Mucosa of gallbladder (tissue), 1 donor: ENCODE results near the gene CNIH3. TPM values are rescaled to one million over a fixed set of nuclear protein-coding genes. Genes with fewer than 3 reads are reported as not detected.

Source experiments
- DNase-seq: peaks from one replicate; pipeline ENCODE4 v3.0.0-alpha.2; 2020; ENCODE audit warnings: low spot score
- total RNA-seq: library from RNA; stranded (reverse); gene quantifications from one replicate; pipeline ENCODE4 v1.2.1, GENCODE V29; 2021
- donor health status: DM: no; HTN: no; CAD: no.

Gene CNIH3
- total RNA-seq, 1 donor from 2014 or later = 1.5 TPM

DNA sequence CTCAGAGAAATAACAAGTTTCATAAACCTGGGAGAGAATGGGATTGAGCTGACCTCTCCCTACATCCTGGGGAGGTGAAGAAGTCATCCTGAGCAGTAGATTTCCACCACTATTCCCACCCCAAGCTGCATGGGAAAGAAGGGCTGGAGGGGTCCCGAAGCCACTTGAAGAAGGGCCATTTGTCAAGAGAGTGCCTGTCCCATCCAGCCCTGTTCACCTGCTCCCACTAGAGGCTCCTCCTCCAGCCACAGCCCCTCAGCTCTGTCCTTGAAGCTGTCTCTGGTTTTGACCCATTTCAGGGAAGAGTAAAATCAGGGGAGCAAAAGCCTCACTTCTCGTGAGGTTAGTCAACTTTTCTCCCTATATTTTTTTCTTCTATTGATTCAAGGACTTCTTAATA, 157.5 kb downstream of the CNIH3 start:
- no peak for DNase-seq

DNA sequence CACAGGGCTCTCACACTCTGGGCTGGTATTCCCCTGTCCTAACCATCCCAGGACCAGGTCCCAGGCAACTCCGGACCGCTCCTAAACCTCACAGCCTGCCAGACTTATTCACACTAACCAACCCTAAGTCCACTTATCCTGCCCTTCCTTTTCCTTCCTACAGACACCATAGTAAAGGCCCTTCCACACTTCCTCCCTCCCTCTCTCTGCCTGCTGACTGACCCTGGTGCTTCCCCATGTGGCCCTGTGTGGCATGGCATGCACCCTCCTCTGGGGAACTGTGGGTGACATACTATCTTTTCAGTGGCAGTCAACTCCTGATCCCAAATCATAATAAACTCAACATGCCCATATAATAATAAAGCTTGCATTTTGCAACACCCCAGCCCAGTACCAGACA, 158.3 kb downstream of the CNIH3 start:
- no peak for DNase-seq

DNA sequence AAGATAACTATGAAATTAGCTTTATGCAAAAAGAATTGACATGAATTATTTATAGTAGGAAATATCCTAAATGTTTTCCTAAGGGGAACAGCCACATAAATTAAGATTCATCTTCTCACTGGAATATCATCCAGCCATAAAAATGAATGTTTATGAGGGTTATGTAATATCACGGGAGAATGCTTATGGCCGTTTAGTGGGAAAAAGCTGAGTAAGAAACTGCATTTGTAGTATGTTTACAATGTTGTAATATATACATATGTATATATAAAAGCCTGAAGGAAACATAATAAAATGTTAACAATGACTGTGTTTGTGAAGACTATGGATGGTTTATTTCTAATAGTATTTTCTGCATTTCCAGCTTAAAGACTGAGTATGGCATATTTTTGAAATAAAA, 161.1 kb downstream of the CNIH3 start:
- no peak for DNase-seq

DNA sequence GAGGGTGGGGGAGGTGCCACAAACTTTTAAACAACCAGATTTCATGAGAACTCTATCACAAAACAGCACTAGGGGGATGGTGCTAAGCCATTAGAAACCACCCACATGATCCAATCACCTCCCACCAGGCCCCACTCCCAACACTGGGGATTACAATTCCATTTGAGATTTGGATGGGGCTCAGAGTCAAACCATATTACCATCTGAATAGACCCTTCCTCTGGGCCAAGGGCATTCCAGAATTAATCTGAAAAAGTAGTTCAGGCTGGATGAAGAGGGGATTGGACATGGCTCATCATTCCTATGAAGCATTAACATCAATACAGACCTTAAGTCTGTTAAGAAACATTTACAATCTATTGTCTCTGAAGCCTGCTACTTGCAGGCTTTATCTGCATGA, 163.4 kb downstream of the CNIH3 start:
- no peak for DNase-seq

DNA sequence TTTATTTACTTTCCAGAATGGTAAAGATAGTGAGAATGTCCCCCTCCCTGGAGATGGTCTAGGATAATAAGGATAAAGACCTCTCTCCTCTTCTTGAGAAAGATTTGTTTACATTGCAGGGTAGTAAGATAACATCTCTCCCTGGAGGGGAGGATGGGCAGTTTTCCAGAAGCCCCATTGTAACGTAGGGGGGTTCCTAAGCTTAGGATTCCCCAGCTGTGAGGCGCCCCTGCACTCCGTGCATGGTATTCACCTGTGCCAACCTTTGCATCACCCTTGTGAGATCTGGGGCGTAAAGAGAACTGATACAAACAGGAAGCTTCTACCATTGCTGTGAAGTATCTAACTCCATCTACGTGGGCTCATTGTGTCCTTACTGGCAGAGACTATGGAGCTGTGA, 164.6 kb downstream of the CNIH3 start:
- no peak for DNase-seq

DNA sequence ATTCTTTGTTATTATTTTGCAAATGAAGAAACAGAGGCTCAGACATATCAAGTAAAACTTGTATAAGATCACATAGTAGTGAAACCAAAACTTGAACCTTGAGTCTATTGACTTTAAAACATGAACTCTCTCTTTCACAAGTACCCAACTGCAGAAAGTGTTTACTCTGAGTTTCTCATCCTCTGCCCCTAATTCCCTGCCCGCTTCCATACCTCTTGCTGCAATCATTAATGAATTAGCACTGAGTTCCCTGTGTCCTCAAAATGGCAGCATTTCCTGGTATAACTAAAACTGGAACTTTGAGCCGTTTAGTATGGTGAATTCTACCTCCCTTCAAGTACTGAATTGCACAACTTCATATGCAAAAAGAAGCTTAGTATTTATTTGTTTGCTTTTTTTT, 165.7 kb downstream of the CNIH3 start:
- DNase-seq = no peak

DNA sequence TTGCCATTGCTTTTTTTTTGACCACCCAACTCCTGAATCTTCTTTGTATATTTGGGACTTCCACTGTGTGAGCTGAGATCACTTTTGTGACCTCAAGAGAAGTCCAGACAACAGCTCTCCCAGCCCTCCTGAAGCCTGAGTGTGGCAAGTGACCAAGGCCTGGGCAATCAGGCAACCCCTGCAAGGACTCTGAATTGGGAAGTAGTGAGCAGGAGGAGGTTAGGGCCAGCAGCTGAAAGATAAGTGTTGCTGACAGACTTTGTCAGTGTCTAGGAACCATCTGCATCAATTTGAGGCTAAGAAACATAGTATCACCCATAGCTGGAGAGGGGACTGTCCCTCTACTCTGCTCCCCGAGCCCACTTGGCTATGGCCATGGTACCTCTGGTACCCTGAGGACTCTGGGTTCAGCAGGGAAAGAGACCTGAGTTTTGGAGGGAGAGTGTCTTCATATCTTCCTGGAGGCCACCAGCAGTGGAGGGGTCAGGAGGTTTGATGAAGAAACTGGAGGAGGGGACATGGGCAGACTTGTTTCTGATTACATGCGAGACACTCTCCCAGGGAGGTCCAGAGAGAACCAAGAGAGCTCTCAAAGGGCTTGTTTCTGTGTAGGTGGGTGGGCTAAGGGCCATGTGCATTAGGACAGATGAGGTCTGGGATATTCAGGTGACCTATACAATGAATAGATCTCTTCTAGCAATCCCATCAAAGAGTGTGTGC, 166.3 kb downstream of the CNIH3 start:
- DNase-seq = no peak

DNA sequence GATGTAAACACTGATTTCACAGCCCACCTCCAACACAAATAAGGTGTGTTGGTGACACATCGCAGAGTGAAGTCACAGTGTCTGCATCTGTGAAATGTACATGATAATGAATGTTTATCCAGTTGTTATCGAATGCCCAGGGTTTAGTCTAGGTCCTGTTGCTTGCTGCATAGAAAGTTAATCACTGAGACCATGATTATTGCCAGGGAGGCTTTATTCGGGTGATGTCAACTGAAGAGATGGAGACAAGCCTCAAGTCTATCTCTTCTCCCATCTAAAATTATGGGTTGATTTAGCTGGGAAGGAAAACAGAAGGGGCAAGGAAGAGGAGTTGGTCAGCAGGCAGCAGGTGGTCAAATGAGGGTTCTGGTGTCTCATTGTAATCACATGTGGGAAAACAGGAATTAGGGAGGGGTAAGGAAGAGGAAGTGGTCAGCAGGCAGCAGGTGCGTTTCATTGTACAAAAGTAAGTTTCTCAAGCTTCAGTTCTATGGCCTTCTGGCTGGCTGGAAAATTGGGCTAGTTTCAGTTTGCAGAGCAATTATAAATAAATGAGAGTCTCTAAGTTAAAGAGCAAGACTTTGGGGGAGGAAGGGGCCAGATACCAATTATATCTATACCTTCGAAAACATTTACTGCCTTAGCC, 167.0 kb downstream of the CNIH3 start:
- DNase-seq = no peak

DNA sequence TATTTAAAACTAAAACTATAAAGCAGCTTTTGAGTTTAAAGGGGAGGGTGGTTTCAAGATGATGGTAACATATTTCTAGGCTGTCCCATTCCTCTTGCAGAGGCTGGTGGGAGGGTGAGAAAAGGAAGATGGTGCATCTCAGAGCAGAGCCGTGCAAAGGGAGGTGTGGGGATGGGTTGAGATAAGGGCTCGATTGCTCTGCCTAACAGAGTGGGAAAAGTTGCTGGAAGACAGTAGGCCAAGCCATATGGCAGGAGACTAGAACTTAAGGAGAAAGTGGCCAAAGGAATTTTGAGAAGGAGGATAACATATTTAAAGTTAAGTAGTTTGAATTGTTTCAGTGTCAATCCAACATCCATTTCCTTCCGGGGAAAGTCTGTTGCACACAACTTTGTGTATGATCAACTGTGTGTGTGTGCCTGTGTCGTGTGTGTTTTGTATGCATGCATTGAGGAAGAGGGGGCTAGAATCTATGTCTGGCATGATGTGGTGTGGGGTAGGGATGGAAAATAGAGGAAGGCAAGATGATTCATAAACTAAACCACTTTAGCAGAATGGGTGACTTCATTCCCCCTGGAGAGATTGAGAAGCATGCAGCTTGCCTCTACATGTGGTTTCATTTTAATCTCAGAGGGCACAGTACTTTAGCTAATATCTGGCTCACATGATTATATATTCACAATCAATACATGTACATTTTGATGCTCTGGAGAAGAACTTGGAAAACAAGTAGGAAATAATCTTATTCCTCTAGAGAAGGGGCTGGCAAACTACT, 168.3 kb downstream of the CNIH3 start:
- no peak for DNase-seq

DNA sequence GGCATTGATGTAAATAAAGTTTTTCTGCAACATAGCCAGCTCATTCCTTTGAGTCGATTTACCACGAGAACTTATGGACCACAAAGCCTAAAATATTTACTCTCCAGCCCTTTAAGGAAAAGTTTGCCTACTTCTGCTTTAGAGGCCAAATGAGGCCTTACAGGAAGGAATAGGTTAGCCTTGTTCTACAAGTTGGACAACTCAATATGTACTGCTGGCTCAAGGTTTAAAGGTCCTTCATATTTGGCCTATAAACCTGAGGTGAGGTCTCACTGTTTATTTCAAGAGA, 168.9 kb downstream of the CNIH3 start:
- no peak for DNase-seq

DNA sequence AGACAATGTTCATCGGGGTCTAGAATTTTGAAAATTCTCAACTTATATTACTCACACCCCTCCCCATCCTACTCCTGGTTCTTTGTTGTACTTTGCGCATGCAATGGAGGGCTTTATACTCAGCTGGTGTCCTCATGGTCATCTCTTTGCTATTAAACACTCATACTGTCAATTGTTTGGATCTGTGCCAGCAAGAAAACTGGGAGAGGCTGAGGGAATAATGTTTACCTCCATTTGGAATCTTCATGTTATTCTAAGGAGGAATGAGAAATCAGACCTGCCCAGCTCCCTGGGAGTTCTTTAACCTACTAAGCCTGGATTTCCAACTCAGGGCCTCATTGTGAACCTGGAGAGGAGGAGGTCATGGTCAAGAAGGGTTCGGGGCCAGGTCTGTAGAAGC, 169.5 kb downstream of the CNIH3 start:
- no peak for DNase-seq

DNA sequence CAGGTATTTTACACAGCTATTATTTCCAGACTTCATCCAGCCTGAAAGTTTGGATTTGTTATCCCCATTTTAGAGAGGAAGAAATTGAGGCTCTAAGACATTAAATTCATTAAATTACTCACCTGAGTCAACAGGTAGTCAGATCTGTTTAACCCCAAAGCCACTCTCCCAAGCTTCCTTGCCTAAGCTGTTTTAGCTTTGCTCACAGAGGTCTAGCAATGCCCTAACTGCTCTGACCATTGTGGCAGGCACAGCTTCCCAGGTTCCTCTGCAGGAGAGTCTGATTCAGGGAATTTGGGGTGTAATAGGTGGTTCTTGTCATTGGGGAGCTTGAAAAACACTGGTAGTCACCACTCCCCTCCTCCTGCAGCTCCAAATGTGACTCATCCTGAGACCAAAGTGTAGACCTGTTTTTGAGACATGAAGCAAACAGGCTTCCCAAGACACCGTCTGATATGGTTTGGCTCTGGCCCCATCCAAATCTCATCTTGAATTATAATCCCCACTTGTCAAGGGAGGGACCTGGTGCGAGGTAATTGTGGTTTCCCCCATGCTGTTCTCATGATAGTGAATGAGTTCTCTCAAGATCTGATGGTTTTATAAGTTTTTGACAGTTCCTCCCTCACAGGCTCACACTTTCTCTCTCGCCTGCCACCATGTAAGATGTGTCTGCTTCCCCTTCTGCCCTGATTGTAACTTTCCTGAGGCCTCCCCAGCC, 170.6 kb downstream of the CNIH3 start:
- DNase-seq = no peak

DNA sequence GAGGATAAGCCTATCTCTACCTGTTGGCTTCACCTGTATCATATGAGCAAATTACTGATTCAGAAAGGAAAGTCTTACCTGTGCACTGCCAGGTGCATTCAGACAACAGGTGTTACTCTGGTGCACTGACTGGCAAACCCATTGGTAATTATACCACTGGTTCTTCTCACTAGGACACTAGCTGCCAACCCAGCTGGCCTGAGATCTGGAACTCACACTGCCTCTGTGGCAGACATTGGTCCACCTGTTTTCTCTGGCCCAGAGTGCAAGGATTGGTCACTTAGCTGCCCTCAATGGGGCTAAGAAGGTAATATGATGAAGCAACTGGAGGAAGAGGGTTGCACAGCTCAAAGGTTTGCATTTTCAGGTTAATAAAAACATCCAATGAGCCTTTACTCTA, 173.2 kb downstream of the CNIH3 start:
- no peak for DNase-seq

Other genes with a start within 250 kb of the CNIH3 start
- gene WDR26, start 181.5 kb upstream of the CNIH3 start, total RNA-seq = 63.8 TPM